Fibroblast of lung (primary cell): Measurements from ENCODE around the gene FCHO2. TPM values are rescaled to one million over a fixed set of nuclear protein-coding genes. Genes with fewer than 3 reads are reported as not detected.

ENCODE experiments used
- DNase-seq, 2 donors: peaks; one replicate each; pipeline versions ENCODE4 v3.0.0 to v3.0.0-alpha.2; 2010; ENCODE audit warnings: low read depth in 2 of 2
- H2AFZ ChIP-seq: 2 replicates; pipeline ENCODE4 v1.5.1; 2012; ENCODE audit warnings: low read length, control low read depth, inconsistent platforms
- H3K27ac ChIP-seq: 2 replicates; pipeline ENCODE4 v1.5.1; 2011; ENCODE audit warnings: low read length, control low read depth; ENCODE audit not compliant: insufficient read depth
- H3K27me3 ChIP-seq: 2 replicates; pipeline ENCODE4 v1.5.1; 2011; ENCODE audit warnings: mild to moderate bottlenecking, low read length; ENCODE audit not compliant: control insufficient read depth, insufficient read depth
- H3K36me3 ChIP-seq: 2 replicates; pipeline ENCODE4 v1.5.1; 2011; ENCODE audit warnings: low read length; ENCODE audit not compliant: control insufficient read depth, insufficient read depth
- H3K4me1 ChIP-seq: 2 replicates; pipeline ENCODE4 v1.5.1; 2011; ENCODE audit warnings: low read length; ENCODE audit not compliant: control insufficient read depth, insufficient read depth; ENCODE audit errors: extremely low read depth
- H3K4me2 ChIP-seq: 2 replicates; pipeline ENCODE4 v1.5.1; 2011; ENCODE audit warnings: low read length, control low read depth; ENCODE audit not compliant: insufficient read depth; ENCODE audit errors: extremely low read depth
- H3K4me3 ChIP-seq, 4 experiments: fragments of 200-600 bp in 1 of 4; sonication (generic) in 1 of 4; replicated peaks in 1 of 4; 2 replicates each; pipeline ENCODE4 v1.5.1; 2011 to 2016; ENCODE audit warnings: low read length in 4 of 4, low read depth in 3 of 4, mild to moderate bottlenecking in 3 of 4, control low read depth in 2 of 4, inconsistent platforms in 1 of 4, mixed read lengths in 1 of 4; ENCODE audit not compliant: insufficient read depth in 1 of 4; ENCODE audit errors: control extremely low read depth in 1 of 4
- H3K79me2 ChIP-seq: 2 replicates; pipeline ENCODE4 v1.5.1; 2012; ENCODE audit warnings: mild to moderate bottlenecking, low read length, inconsistent platforms; ENCODE audit not compliant: control insufficient read depth, insufficient read depth
- H3K9ac ChIP-seq: 2 replicates; pipeline ENCODE4 v1.5.1; 2011; ENCODE audit warnings: mild to moderate bottlenecking, low read length, control low read depth; ENCODE audit not compliant: insufficient read depth
- H3K9me3 ChIP-seq: 2 replicates; pipeline ENCODE4 v1.5.1; 2012; ENCODE audit warnings: low read depth, low read length; ENCODE audit not compliant: control insufficient read depth, insufficient read depth
- H4K20me1 ChIP-seq: 2 replicates; pipeline ENCODE4 v1.5.1; 2011; ENCODE audit warnings: low read length; ENCODE audit not compliant: control insufficient read depth, insufficient read depth; ENCODE audit errors: extremely low read depth
- EZH2 ChIP-seq: IDR thresholded peaks from 2 replicates; pipeline ENCODE4 v1.5.1; 2012; ENCODE audit warnings: low read length, control low read depth, mild to moderate bottlenecking; ENCODE audit errors: missing control alignments
- polyA plus RNA-seq, 2 donors: library from polyadenylated mRNA; depleted of rRNA in 1 of 2; stranded (reverse) in 1 of 2; unstranded in 1 of 2; fragments of >200 nt; gene quantifications; 2 replicates each; pipeline ENCODE4 v1.2.1, GENCODE V29; 2011 to 2012; ENCODE audit warnings: missing spikeins in 1 of 2
- total RNA-seq: library from RNA; depleted of rRNA; stranded (reverse); fragments of >200 nt; gene quantifications from 2 replicates; pipeline ENCODE4 v1.2.1, GENCODE V29; 2014
- TF ChIP-seq, protein P1 (sequence below), 2 donors: IDR thresholded peaks in 1 of 2; conservative IDR thresholded peaks in 1 of 2; 1 replicate in 1 of 2; 2 replicates in 1 of 2; pipeline ENCODE4 v1.5.1; 2011 to 2012; ENCODE audit warnings: low read length in 2 of 2, control low read depth in 1 of 2, inconsistent platforms in 1 of 2, low read depth in 1 of 2, mild to moderate bottlenecking in 1 of 2

The FCHO2 gene
- total and polyA plus RNA-seq, 2 donors (not counting 1 experiment from before 2014, with no cell fraction given), result 11.3 to 19.2 TPM

DNA sequence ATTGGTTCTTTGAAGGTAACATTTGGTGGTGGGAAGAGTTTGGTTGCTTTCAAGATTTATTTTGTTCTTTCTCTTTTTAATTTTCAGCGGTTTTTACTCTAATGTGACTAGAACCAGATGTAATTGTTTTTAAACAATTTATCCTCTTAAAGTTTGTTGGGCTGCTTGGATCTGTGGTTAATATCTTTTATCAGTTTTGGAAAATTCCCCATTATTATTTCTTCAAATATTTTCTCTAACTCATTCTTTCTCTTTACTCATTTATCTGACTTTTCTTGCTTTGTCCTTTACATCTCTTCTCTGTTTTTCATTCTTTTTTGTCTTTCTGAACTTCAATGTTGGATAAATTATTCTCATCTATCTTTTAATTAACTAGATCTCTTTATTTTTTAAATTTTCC is 29.9 kb downstream of the FCHO2 start:
- Histone ChIP-seq H3K4me2 (no peak overlapping the region), H3K4me1 (no peaks in the 10 kb centered on the region), H3K27ac (no peak overlapping the region), H3K9me3 (no peaks in the 10 kb centered on the region), H3K9ac (no peak overlapping the region), H3K79me2 (no peaks in the 10 kb centered on the region), H2AFZ (no peak overlapping the region), H4K20me1 (no peaks in the 10 kb centered on the region), H3K27me3 (no peaks in the 10 kb centered on the region), H3K36me3 (no peaks in the 10 kb centered on the region), H3K4me3 (no peak overlapping the region)
- DNase-seq, result no peak
- TF ChIP-seq, protein P1, sequence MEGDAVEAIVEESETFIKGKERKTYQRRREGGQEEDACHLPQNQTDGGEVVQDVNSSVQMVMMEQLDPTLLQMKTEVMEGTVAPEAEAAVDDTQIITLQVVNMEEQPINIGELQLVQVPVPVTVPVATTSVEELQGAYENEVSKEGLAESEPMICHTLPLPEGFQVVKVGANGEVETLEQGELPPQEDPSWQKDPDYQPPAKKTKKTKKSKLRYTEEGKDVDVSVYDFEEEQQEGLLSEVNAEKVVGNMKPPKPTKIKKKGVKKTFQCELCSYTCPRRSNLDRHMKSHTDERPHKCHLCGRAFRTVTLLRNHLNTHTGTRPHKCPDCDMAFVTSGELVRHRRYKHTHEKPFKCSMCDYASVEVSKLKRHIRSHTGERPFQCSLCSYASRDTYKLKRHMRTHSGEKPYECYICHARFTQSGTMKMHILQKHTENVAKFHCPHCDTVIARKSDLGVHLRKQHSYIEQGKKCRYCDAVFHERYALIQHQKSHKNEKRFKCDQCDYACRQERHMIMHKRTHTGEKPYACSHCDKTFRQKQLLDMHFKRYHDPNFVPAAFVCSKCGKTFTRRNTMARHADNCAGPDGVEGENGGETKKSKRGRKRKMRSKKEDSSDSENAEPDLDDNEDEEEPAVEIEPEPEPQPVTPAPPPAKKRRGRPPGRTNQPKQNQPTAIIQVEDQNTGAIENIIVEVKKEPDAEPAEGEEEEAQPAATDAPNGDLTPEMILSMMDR (conservative IDR thresholded peaks at IDR 0.05 in 1 of 2, IDR thresholded peaks at IDR 0.05 in 1 of 2; ENCODE audit: low read depth in 1 of 2, low read length in 2 of 2), result no peak
- no peak for TF ChIP-seq EZH2

DNA sequence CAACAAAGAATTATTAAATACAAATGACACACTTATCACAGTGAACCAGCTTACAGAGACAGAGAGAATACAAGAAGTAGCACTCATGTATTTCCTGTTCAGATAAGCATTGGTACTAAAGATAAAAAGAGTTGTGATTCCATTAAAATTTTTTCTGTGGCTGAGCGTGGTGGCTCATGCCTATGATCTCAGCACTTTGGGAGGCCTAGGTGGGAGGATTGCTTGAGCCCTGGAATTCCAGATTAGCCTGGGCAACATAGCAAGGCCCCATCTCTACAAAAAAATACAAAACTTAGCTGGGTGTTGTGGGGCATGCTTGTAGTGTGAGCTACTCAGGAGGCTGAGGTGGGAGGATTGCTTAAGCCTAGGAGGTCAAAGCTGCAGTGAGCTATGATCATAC is 32.9 kb downstream of the FCHO2 start:
- Histone ChIP-seq H3K79me2 (no peaks in the 10 kb centered on the region), H3K4me2 (no peak overlapping the region), H3K4me3 (no peak overlapping the region), H3K9me3 (no peaks in the 10 kb centered on the region), H3K27ac (no peak overlapping the region), H3K9ac (no peak overlapping the region), H3K27me3 (no peaks in the 10 kb centered on the region), H4K20me1 (no peaks in the 10 kb centered on the region), H3K4me1 (no peaks in the 10 kb centered on the region), H2AFZ (no peak overlapping the region), H3K36me3 (no peaks in the 10 kb centered on the region)
- no peak for TF ChIP-seq EZH2
- TF ChIP-seq, protein P1 (conservative IDR thresholded peaks at IDR 0.05 in 1 of 2, IDR thresholded peaks at IDR 0.05 in 1 of 2; ENCODE audit: low read depth in 1 of 2, low read length in 2 of 2), result no peak
- DNase-seq, result peak in 1 of 2 donors; percentile 58

DNA sequence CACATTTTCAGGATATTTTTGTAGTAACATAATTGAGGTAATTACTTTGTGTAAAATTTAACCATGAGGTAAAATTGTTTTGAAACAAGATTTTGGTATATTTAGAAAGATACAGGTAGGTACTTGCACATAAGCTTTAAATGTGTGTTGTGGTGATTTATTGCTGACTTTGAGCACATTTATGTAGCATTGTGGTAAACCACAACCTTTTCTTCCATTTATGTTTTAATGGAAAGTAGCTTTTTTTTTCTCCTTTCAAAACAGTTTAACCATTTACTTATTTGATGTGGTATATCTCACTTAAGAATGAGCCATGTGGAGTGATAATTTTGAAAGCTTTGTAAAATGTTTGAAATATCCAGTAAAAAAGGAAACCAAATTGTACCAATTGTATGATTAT is 35.6 kb downstream of the FCHO2 start:
- Histone ChIP-seq H3K79me2 (no peaks in the 10 kb centered on the region), H3K4me2 (no peak overlapping the region), H3K9me3 (no peaks in the 10 kb centered on the region), H3K4me1 (no peaks in the 10 kb centered on the region), H3K9ac (no peak overlapping the region), H4K20me1 (no peaks in the 10 kb centered on the region), H3K4me3 (no peak overlapping the region), H3K27ac (no peak overlapping the region), H3K27me3 (no peaks in the 10 kb centered on the region), H2AFZ (no peak overlapping the region), H3K36me3 (no peaks in the 10 kb centered on the region)
- TF ChIP-seq EZH2, result no peak
- TF ChIP-seq, protein P1 (conservative IDR thresholded peaks at IDR 0.05 in 1 of 2, IDR thresholded peaks at IDR 0.05 in 1 of 2; ENCODE audit: low read depth in 1 of 2, low read length in 2 of 2), result no peak
- DNase-seq, result peak in 1 of 2 donors; percentile 13
